Right lobe of liver (tissue), 4 donors: Measurements from ENCODE around the gene SLC28A2.

ENCODE experiments used
- POLR2A ChIP-seq: fragments of 450-650 bp; IDR thresholded peaks from one replicate; pipeline ENCODE4 v1.6.1; 2017; ENCODE audit warnings: antibody characterized with exemption, mild to moderate bottlenecking
- TF ChIP-seq, protein P1 (sequence below), 4 donors: fragments of 200-600 bp in 3 of 4; fragments of 450-650 bp in 1 of 4; IDR thresholded peaks; one replicate each; pipeline versions ENCODE4 v1.5.1 to v1.8.0; 2016 to 2022; ENCODE audit warnings: antibody characterized with exemption in 4 of 4, mild to moderate bottlenecking in 2 of 4
- donor health status: DM: no; HTN: no; CAD: no.
- donor health status: DM: no; HTN: no; CAD: no.
- donor health status: DM: no; HTN: yes; CAD: no.

GRCh38 chr15:45320581-45321205, 68.7 kb downstream of the SLC28A2 start:
- TF ChIP-seq, protein P1, sequence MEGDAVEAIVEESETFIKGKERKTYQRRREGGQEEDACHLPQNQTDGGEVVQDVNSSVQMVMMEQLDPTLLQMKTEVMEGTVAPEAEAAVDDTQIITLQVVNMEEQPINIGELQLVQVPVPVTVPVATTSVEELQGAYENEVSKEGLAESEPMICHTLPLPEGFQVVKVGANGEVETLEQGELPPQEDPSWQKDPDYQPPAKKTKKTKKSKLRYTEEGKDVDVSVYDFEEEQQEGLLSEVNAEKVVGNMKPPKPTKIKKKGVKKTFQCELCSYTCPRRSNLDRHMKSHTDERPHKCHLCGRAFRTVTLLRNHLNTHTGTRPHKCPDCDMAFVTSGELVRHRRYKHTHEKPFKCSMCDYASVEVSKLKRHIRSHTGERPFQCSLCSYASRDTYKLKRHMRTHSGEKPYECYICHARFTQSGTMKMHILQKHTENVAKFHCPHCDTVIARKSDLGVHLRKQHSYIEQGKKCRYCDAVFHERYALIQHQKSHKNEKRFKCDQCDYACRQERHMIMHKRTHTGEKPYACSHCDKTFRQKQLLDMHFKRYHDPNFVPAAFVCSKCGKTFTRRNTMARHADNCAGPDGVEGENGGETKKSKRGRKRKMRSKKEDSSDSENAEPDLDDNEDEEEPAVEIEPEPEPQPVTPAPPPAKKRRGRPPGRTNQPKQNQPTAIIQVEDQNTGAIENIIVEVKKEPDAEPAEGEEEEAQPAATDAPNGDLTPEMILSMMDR (IDR thresholded peaks at IDR 0.05) = no peak
- no peak for TF ChIP-seq POLR2A
